Measurements from ENCODE around the gene AFMID. TPM values are rescaled to one million over a fixed set of nuclear protein-coding genes. Genes with fewer than 3 reads are reported as not detected.

Gene AFMID, protein sequence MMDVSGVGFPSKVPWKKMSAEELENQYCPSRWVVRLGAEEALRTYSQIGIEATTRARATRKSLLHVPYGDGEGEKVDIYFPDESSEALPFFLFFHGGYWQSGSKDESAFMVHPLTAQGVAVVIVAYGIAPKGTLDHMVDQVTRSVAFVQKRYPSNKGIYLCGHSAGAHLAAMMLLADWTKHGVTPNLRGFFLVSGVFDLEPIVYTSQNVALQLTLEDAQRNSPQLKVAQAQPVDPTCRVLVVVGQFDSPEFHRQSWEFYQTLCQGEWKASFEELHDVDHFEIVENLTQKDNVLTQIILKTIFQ
- 22.5 and 25.5 TPM in 2 replicates for total RNA-seq (2014; rRNA removed; shearing (Covaris generic))

DNA sequence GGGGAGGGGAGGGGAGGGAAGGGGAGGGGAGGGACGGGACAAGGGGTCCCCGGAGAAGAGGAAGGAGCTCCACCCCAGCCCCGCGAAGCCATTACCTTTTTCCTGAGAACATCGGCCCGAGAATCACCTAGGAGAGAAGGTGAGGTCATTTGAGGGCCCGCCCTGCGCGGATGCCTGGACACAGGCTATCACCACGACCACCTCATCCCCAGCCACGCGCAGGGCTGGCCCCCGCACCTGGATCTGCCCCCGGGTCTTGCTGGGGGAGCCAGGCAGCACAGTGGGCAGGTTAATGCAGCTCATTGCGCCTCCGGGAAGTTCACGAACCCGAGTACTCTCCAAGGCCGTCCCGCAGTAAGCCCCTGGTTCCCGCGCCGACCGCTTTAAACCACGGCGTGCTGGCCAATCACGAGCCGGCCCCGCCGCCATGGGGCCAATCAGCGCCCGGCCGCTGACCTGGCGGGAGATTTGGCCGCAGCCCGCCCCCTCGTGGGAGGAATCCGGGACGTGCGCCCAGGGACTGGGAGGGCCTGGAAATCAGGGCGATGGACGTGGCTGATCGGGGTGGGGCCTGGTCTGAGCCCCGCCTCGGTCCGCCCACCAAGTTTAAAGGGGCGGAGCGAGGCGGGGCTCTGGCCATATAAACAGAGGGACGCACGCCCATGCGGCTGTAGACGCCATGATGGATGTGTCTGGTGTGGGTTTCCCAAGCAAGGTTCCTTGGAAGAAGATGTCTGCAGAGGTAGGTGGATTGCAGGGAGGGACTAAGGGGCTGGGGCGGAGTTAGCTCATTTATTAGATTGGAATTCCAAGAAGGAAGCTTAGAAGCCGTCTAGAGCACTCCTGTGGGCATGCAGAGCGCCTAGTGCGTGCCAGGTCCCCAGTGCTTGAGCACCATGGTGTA, at the start of gene AFMID, which contains the start of gene TK1:
Gene AFMID (plus strand): TSS at position 671 of the 904 bp plus-strand sequence. CDS start 9 bp downstream, at position 680.
Gene TK1 (minus strand): TSS at position 361 of the 904 bp plus-strand sequence. CDS start 58 bp downstream, at position 303.

DNA sequence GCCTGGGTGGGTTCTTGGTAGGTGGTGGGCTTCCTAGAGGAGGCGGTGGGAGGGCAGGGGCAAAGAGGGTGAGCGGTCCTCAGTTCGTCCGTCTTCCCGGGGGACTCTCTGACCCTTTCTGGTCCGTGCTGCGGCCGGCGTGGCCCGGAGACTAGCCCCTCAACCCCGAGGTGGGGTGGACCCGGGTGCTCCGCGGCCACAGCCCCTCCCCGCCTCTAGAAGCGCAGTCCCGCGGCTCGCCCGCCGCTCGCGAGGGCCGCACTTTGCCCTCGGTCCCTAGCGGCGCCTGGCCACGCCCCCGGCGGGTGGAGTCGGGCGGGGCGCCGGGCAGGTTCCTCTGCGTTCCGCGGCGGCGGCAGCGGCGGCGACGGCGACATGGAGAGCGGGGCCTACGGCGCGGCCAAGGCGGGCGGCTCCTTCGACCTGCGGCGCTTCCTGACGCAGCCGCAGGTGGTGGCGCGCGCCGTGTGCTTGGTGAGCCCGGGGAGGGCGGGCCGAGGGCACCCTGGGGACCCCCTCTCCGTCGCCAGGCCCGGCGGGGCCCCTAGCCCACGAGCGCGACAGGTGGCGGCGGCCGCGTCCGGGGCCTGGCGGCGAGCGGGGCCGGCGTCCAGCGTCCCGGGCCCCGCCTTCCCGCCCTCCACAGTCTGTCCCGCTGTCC, 18.8 kb upstream of the AFMID start, which contains the start of gene SYNGR2:
Gene SYNGR2 (plus strand): TSS at position 340 of the 661 bp plus-strand sequence. CDS start 36 bp downstream, at position 376.

DNA sequence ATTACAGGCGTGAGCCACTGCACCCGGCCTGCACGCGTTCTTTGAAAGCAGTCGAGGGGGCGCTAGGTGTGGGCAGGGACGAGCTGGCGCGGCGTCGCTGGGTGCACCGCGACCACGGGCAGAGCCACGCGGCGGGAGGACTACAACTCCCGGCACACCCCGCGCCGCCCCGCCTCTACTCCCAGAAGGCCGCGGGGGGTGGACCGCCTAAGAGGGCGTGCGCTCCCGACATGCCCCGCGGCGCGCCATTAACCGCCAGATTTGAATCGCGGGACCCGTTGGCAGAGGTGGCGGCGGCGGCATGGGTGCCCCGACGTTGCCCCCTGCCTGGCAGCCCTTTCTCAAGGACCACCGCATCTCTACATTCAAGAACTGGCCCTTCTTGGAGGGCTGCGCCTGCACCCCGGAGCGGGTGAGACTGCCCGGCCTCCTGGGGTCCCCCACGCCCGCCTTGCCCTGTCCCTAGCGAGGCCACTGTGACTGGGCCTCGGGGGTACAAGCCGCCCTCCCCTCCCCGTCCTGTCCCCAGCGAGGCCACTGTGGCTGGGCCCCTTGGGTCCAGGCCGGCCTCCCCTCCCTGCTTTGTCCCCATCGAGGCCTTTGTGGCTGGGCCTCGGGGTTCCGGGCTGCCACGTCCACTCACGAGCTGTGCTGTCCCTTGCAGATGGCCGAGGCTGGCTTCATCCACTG, 27.0 kb downstream of the AFMID start, which contains the start of gene BIRC5:
Gene BIRC5 (plus strand): TSS at position 238 of the 690 bp plus-strand sequence. CDS start 64 bp downstream, at position 302.

DNA sequence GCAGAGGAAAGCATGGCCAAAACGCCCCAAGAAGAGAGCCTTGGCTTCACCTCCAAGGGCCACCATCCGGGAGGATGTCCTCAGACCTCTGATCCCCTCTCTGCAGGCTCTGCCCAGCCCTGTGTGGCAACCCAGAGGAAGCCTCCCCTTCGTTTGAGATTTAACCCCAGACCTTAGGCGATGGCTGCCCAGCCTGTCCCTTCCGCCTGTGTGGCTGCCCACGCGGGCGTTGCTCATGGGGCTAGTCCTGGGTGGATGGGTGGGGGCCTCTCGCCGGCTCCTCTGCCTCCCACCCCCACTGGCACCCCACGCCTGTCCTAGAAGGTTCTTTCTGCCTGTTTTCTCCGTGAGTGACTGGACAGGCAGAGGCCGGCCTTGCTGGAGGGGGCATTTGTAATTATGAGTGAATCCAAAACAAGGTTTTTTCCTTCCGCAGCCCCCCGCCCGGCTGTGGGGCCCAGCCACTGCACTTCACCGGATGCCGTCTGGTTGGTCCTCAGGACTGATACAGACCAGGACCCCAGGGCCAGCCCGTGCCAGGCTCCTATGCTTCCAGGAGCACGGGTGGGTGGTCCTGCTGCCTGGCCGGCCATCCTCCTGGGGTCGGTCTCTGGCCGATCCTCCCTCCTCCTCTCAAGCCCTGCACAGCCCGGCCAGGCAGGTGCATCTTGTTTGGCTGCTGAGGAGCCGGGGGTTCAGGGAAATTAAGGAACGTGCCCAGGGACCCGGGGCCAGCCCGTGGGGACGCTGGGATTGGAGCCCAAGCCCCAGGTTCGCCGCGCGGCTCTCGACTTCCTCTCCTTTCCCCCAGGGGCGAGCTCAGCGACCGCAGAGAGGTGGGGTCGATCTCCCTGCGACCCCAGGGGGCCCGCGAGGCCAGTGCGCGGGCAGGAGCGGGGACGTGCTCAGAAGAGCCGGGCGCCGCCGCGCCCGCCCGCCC, 44.1 kb downstream of the AFMID start, which contains the start of gene TMEM235:
Gene TMEM235 (plus strand): TSS at position 636 of the 940 bp plus-strand sequence. CDS start 393 bp downstream, outside the sequence.

Small RNA genes within 50 kb of the gene (small RNA-seq; reads per million reads assigned to genes)
- gene AC087645.1 = not detected

Other genes starting within 250 kb of the AFMID start
- gene TNRC6C, start 228.7 kb upstream of the AFMID start, total RNA-seq (2014; rRNA removed; shearing (Covaris generic)) = 5.6 and 10.0 TPM in 2 replicates
- gene TMC6, start 58.6 kb upstream of the AFMID start, total RNA-seq (2014; rRNA removed; shearing (Covaris generic)) = 25.3 and 26.0 TPM in 2 replicates
- 0.11 TPM in 1 of 2 replicates, not detected in the other for gene TMC8, start 56.6 kb upstream of the AFMID start, total RNA-seq (2014; rRNA removed; shearing (Covaris generic))
- not detected in 2 replicates for gene C17orf99, start 41.0 kb upstream of the AFMID start, total RNA-seq (2014; rRNA removed; shearing (Covaris generic))
- gene SYNGR2, start 18.8 kb upstream of the AFMID start, total RNA-seq (2014; rRNA removed; shearing (Covaris generic)) = 32.0 and 40.9 TPM in 2 replicates
- gene TK1, start 310 bp upstream of the AFMID start, total RNA-seq (2014; rRNA removed; shearing (Covaris generic)) = 174 and 209 TPM in 2 replicates
- 74.2 and 78.6 TPM in 2 replicates for gene BIRC5, start 26.9 kb downstream of the AFMID start, total RNA-seq (2014; rRNA removed; shearing (Covaris generic))
- gene TMEM235, start 44.3 kb downstream of the AFMID start, total RNA-seq (2014; rRNA removed; shearing (Covaris generic)) = not detected in 2 replicates
- gene SOCS3, start 172.7 kb downstream of the AFMID start, total RNA-seq (2014; rRNA removed; shearing (Covaris generic)) = 18.7 and 18.8 TPM in 2 replicates
- 31.9 and 34.6 TPM in 2 replicates for gene PGS1, start 191.3 kb downstream of the AFMID start, total RNA-seq (2014; rRNA removed; shearing (Covaris generic))